HUDEP-2 (cell line): ENCODE results near the gene RNF19B.

Experiments
- DNase-seq, 76 experiments: peaks; one replicate each; lab custom pipeline; 2025; ENCODE audit not compliant: unreplicated experiment in 76 of 76; lab: John Stamatoyannopoulos, UW

RNF19B gene

GRCh38 chr1:32891630-32892029, 73.0 kb downstream of the RNF19B start:
- no peak for DNase-seq

- DNase-seq = no peak
Measured at GRCh38 chr1:32891241-32891570, 73.4 kb downstream of the RNF19B start.

- DNase-seq = no peak
Measured at GRCh38 chr1:32890516-32891240, 73.9 kb downstream of the RNF19B start.

DNA sequence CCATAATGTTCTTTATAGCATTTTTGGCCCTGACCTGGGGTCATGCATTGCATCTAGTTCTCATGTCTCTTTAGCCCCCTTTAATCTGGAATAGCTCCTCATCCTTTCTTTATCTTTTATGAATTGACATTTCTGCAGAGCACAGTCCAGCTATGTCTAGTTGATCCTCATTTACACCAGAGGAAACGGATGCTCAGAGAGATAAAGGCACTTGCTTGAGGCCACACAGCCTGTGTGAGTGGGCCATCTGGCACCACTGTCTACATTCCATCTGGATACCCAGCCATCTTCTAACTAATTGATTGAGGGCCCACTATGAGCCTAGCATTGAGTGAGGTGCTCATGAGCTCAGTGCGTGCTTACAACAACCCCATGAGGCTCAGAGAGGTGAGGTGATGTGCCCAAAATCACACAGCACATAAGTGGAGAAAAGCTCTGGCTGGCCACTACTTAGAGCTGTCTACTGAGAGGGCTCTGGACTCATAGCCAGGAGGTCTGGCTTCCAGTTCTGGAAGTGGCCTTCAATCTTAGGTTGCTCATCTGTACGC, 74.8 kb downstream of the RNF19B start:
- DNase-seq = no peak

GRCh38 chr1:32888677-32889420, 75.8 kb downstream of the RNF19B start:
- no peak for DNase-seq

DNA sequence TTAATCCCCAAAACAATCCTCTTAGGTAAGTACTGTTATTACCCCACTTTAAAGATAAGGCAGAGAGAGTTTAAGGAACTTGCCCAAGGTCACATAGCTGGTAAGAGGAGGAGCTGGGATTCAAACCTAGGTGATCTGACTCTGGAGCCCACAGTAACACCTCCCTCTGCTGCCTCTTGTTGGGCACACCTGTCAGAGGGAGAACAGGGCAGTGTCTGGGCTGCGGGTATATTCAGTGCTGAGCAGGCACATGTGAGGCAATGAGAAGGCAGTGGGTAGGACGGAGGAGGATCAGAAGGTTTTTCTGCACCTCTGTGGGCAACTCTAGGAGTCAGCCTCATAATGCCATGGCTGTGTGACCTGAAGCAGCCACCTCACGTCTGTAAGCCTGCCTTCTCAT, 76.5 kb downstream of the RNF19B start:
- no peak for DNase-seq

DNA sequence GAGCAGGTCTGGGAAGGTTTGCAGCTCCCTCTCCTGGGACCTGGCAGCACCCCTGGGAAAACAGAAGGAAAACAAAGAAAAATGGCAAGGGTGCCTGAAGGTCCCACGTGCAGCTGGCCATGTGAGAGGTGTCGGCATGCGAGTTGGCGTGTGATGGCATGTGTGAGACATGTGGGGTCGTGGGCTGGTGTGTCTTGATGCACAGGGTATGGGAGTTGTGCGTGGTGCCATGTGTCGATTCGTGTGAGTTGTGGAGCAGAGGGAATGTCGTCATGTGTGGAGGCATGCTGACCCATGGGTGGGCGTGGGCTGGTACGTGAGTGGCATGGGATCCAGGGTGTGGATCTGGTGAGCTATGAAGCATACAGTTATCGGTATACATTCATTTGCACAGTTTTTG, 77.0 kb downstream of the RNF19B start:
- no peak for DNase-seq

GRCh38 chr1:32886828-32887414, 77.7 kb downstream of the RNF19B start:
- no peak for DNase-seq
